AG08396 (cell line): Measurements from ENCODE around the gene NR2F6.

ENCODE experiments used
- DNase-seq: peaks from one replicate; pipeline ENCODE4 v3.0.0; 2012; ENCODE audit warnings: low spot score, mixed read lengths

NR2F6 gene

GRCh38 chr19:17263712-17264640, 18.3 kb upstream of the NR2F6 start:
- DNase-seq, result no peak

DNA sequence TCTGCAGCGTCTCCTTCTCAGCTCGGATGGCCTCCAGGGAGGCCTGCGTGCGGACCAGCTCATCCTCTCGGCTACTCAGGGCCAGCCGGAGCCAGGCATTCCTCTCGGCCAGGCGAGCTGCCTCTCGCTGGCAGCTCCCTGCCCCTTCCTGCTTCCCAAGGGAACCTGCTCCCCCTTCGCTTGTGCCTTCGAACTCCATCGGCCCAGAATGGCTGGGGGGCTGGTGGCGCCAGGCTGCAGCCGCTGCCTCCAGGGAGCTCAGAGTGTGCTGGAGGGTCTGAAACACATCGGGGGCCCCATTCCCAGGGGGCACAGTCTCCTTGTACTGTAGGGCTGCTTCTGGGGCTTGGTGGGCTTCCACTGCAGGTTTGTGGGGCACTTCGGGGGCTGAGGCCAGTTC, 16.8 kb upstream of the NR2F6 start:
- no peak for DNase-seq

GRCh38 chr19:17260842-17261325, 15.2 kb upstream of the NR2F6 start:
- DNase-seq, result peak; percentile 87

DNA sequence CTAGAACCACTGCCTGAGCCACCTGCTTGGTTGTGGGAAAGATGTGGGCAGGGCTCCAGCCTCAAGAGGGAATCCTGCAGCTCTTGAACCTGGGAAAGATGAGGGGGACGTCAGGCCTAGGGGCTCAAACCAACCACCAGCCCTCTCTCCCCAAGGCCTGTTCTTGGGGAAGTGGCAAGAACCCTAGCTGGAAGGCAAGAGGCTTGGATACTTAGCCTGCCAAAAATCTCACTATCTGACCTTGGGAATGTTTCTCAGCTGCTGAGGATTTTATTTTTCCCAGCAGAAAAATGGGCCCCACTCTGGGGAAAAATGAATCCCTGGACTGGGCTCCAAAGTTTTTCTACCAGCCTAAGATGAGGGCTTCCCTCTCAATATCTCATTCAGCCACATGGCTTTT, 14.2 kb upstream of the NR2F6 start:
- DNase-seq, result no peak

GRCh38 chr19:17259118-17259780, 13.5 kb upstream of the NR2F6 start:
- no peak for DNase-seq

GRCh38 chr19:17256130-17256529, 10.4 kb upstream of the NR2F6 start:
- DNase-seq, result no peak

DNA sequence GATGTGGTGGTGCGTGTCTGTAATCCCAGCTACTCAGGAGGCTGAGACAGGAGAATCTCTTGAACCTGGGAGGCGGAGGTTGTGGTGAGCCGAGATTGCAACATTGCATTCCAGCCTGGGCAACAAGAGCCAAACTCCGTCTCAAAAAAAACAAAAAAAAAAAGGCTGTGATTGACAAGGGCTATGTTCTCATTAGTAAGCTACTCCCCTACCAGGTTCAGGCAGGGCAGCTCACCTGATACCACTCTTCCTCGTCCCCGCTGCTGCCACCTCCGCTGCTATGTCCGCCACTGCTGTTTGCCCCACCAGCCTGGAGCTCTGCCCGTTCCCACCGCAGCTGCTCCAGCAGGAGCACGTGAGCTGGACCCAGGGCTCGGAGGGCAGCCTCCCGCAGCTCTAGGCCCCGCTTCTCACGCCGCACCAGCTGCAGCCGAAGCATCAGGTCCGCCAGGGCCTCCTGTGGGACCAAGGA, 9.5 kb upstream of the NR2F6 start:
- no peak for DNase-seq

- no peak for DNase-seq
Measured at GRCh38 chr19:17254636-17255035, 8.9 kb upstream of the NR2F6 start.

GRCh38 chr19:17249887-17250548, 4.3 kb upstream of the NR2F6 start:
- DNase-seq, result no peak

- DNase-seq, result no peak
Measured at GRCh38 chr19:17248011-17248776, 2.5 kb upstream of the NR2F6 start.

GRCh38 chr19:17246681-17247425, 1.1 kb upstream of the NR2F6 start:
- no peak for DNase-seq

DNA sequence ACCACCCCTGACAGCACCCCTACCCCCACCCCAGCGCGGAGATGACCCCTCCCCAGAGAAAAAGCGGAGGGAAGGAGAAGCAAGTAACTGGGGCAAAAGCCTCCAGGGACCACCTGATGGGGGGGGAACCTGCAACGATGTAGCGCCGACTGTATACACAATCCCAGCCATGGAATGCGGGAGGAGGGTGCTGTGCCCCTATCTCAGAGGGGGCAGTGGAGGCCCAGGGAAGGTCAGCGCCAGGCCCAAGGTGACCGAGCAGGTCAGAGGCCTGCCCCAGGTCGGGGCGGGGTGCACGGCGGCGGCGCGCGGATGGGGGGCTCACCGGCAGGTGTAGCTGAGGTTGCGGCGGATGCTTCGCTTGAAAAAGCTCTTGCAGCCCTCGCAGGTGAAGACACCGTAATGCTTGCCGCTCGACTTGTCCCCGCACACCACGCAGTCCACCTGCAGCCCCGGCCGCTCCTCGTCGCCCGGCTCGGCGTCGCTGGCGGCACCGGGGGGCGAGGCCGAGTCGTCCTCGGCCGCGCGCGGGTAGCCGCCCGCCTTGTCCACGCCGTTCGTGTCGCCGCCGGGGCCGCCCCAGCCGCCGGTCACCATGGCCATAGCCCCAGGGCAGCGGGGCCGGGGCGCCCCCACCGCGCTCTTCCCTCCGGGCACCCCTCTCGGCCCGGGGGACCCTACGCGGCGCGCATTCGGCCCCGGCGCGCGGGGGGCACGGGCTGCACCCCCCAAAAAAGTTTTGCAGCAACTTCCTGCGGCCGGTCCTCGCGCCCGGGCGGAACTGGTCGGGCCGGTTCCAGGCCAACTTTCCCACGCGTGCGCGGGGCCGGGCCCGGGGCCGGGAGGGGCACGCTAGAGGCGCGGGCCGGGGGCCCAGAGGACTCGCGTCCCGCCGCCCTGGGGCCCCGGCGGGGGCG, 843 bp downstream of the NR2F6 start:
- DNase-seq, result peak; percentile 45

GRCh38 chr19:17243830-17244617, 1.7 kb downstream of the NR2F6 start:
- DNase-seq, result peak; percentile 71

DNA sequence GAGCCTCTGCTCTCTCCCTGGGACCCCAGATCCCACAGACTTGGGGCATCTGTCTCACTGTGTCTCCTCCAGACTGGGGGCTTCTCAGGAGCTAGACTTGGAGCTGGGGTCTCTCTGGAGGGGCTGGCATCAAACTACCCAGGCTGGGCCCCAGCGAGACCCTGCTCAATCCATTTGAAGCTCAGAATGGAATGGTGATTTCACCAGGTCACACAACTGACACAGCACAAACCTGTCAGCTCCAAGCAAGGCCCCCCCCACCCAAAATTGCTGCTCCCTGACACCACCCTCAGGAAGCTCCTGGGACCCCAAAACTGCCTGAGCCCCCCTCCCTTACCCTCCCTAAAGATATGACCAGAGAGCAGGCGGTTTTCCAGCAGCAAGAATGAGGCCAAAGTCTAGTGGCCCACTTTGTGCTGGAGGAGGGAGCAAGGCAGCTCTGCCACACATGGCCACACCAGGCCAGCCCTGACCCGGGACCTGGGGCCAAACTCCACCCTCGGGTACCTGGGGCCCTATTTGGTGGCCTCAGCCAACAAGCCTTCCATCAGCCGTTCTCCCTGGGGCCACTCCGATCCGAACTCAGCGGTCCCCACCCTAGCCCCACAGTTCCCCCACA, 2.4 kb downstream of the NR2F6 start:
- DNase-seq, result no peak

- DNase-seq, result no peak
Measured at GRCh38 chr19:17242431-17243208, 3.1 kb downstream of the NR2F6 start.

DNA sequence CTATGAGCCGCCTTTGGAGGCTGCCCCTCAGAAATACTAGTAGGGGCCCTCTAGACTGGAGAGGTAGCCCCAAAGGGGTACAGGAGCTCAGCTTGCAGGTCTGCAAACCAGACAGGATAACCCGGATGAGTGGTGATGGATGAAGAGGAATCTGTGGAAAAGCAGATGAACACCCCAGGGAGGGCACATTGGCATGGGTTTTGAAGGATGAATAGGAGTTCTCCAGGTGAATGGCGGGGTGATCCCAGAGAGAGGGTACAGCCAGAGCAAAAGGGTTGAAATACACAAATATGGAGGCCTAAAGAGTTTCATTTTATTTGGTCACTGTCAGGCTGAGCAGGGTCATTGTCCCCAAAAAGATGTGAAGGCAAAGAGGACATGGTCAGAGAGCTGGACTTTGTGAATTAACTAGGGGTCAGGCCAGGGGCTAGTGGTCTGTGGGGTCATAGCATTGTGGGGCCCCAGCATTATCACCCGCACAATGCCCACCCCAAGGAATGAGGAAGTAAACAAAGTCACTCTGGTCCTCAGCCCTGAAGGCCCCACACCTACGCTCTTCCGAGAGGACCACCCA, 4.8 kb downstream of the NR2F6 start:
- no peak for DNase-seq

GRCh38 chr19:17240062-17240752, 5.5 kb downstream of the NR2F6 start:
- DNase-seq, result no peak
